ENCODE measurements around the gene AGFG1. TPM values are rescaled to one million over a fixed set of nuclear protein-coding genes. Genes with fewer than 3 reads are reported as not detected.
A peak's percentile ranks its signal among the peaks of the same experiment; 100 is the strongest.

AGFG1 gene
- total and polyA plus RNA-seq, 4 experiments from 2014 or later, result 12.2 to 62.4 (median 46.1) TPM

DNA sequence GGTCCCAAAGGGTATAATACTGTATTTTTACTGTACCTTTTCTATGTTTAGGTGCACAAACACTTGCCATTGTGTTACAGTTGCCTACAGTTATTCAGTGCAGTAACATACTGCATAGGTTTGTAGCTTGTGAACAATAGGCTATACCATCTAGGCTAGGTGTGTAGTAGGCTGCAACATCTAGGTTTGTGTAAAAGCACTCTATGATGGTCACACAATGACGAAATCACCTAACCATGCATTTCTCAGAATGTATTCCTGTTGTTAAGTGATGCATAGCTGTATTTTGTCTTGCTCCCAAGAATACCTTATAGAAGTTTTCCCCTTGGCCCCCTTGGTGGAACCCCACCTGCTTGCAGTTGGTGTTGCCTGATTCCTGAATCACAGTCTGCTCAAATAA, 29.3 kb upstream of the AGFG1 start:
- Histone ChIP-seq H3K9me3 (ENCODE audit: control insufficient read depth in 1 of 2, low read length in 2 of 2) (no peaks in the 10 kb centered on the region), H3K4me3 (ENCODE audit: low read length in 2 of 2) (no peak overlapping the region), H3K27ac (ENCODE audit: low read depth, low read length) (no peak overlapping the region), H3K4me1 (ENCODE audit: insufficient read depth, low read length) (no peaks in the 10 kb centered on the region), H3K27me3 (ENCODE audit: insufficient read depth, low read length) (no peaks in the 10 kb centered on the region), H3K36me3 (ENCODE audit: insufficient read depth, low read length) (no peaks in the 10 kb centered on the region)
- H3K27ac Mint-ChIP-seq, result no peak overlapping the region
- CTCF ChIA-PET (ENCODE audit: partially characterized antibody), result no interaction called here
- intact Hi-C loops (cut with micrococcal nuclease), result no loop called here
- H3K9me3 Mint-ChIP-seq, result no peaks in the 10 kb centered on the region
- no peaks in the 10 kb centered on the region for H3K36me3 Mint-ChIP-seq
- POLR2A ChIA-PET (ENCODE audit: partially characterized antibody), result no interaction called here
- H3K4me3 Mint-ChIP-seq, result no peak overlapping the region
- H3K4me1 Mint-ChIP-seq, result no peaks in the 10 kb centered on the region
- DNase-seq, result no peak
- no peaks in the 10 kb centered on the region for H3K27me3 Mint-ChIP-seq

DNA sequence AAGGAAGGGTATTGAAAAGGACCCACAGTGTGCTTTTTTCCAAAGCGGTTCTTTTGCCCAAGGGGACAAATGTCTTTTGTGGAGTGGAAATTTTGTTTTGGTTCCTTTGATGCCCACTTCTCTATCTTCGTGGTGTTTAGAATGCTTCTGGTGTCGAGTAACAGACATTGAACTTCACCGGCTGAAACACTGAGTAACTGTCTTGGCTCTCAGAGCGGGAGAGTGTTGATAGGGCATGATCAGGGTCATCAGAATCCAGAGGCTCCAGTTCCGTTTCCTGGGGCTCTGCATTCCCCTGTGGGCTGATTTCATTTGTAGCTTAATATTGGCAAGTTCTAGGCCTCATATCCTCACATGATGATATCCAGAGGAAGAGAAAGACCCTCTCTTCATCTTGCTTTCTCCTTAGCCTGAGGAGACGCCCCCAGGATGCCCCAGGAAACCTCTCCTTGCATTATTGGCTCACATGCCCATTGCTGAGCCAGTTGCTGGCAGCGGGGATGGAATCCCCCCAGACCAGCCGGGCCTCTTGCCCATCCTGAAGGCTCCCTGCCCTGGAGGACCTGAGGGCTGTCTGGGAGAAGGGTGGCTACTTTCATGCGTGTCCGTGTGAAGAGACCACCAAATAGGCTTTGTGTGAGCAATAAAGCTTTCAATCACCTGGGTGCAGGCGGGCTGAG, 27.9 kb upstream of the AGFG1 start:
- H3K4me3 Mint-ChIP-seq, result no peak overlapping the region
- Histone ChIP-seq H3K4me1 (ENCODE audit: insufficient read depth, low read length) (no peaks in the 10 kb centered on the region), H3K4me3 (ENCODE audit: low read length in 2 of 2) (no peak overlapping the region), H3K9me3 (ENCODE audit: control insufficient read depth in 1 of 2, low read length in 2 of 2) (no peaks in the 10 kb centered on the region), H3K27ac (ENCODE audit: low read depth, low read length) (no peak overlapping the region), H3K27me3 (ENCODE audit: insufficient read depth, low read length) (no peaks in the 10 kb centered on the region), H3K36me3 (ENCODE audit: insufficient read depth, low read length) (no peaks in the 10 kb centered on the region)
- no peak overlapping the region for H3K27ac Mint-ChIP-seq
- H3K4me1 Mint-ChIP-seq, result no peaks in the 10 kb centered on the region
- POLR2A ChIA-PET (ENCODE audit: partially characterized antibody), result no interaction called here
- no peaks in the 10 kb centered on the region for H3K27me3 Mint-ChIP-seq
- CTCF ChIA-PET (ENCODE audit: partially characterized antibody), result no interaction called here
- no peak for DNase-seq
- intact Hi-C loops (cut with micrococcal nuclease), result no loop called here
- H3K9me3 Mint-ChIP-seq, result no peaks in the 10 kb centered on the region
- no peaks in the 10 kb centered on the region for H3K36me3 Mint-ChIP-seq

DNA sequence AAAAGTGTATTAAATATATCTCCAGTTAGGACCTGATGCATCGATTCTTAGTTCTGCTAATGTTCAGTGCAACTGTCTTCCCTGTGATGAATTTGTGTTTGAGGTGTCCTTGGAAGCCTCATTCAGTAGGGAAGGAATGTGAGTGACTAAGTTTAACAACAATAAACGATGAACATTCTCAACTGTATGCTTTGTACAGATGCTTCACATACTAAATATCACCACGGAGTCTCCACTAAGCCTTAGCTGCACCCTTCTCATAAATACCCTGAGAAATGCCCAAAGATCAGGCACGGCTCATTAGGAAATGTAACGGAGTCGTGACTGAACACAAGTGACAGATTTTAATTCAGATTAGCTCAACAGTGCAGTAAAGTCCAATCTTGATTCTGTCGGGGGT, 24.4 kb upstream of the AGFG1 start:
- intact Hi-C loops (cut with micrococcal nuclease), result no loop called here
- Histone ChIP-seq H3K27me3 (ENCODE audit: insufficient read depth, low read length) (no peaks in the 10 kb centered on the region), H3K36me3 (ENCODE audit: insufficient read depth, low read length) (no peaks in the 10 kb centered on the region), H3K9me3 (ENCODE audit: control insufficient read depth in 1 of 2, low read length in 2 of 2) (no peaks in the 10 kb centered on the region), H3K4me3 (ENCODE audit: low read length in 2 of 2) (no peak overlapping the region), H3K27ac (ENCODE audit: low read depth, low read length) (no peak overlapping the region), H3K4me1 (ENCODE audit: insufficient read depth, low read length) (no peaks in the 10 kb centered on the region)
- H3K27me3 Mint-ChIP-seq, result peaks cover 0 to 2% of the 10 kb centered on the region in 2 donors
- ChIA-PET CTCF (ENCODE audit: partially characterized antibody) (no interaction called here), POLR2A (ENCODE audit: partially characterized antibody) (no interaction called here)
- no peaks in the 10 kb centered on the region for H3K9me3 Mint-ChIP-seq
- H3K4me1 Mint-ChIP-seq, result no peaks in the 10 kb centered on the region
- no peak overlapping the region for H3K4me3 Mint-ChIP-seq
- H3K36me3 Mint-ChIP-seq, result no peaks in the 10 kb centered on the region
- no peak overlapping the region for H3K27ac Mint-ChIP-seq
- no peak for DNase-seq

DNA sequence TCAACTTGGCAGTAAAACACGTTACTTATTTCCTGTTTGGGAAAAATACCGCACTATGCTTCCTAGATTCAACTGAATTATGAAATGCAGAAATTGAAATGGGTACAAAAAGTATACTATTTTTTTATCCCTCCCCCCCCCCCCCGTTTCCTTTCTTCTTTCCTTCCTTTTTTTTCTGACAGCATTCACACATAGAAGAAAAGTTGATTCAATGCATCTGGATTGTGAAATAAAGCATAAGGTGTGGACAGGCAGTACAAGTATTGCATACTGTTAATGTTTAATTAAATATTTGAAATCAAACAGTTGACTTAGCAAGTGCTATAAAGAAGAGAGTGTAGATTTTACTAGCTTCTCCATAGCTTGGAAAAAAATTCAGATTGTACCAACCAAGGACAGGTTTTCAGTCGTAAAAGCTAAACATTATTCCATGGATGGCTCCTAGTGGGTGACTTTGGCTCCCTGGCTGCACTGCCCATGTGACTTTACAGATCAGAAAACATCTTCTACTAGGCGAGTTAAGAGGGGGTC, 21.6 kb upstream of the AGFG1 start:
- no peaks in the 10 kb centered on the region for H3K9me3 ChIP-seq (ENCODE audit: control insufficient read depth in 1 of 2, low read length in 2 of 2)
- H3K27ac ChIP-seq (ENCODE audit: low read depth, low read length), result no peak overlapping the region
- H3K27me3 ChIP-seq (ENCODE audit: insufficient read depth, low read length), result no peaks in the 10 kb centered on the region
- intact Hi-C loops (cut with micrococcal nuclease), result no loop called here
- no peak for DNase-seq
- Mint-ChIP-seq H3K9me3 (no peaks in the 10 kb centered on the region), H3K4me3 (no peak overlapping the region), H3K27ac (no peak overlapping the region), H3K27me3 (peaks cover 0 to 2% of the 10 kb centered on the region in 2 donors), H3K4me1 (peaks cover 0 to 5% (median 0%) of the 10 kb centered on the region in 4 donors), H3K36me3 (no peaks in the 10 kb centered on the region)
- ChIA-PET CTCF (ENCODE audit: partially characterized antibody) (no interaction called here), POLR2A (ENCODE audit: partially characterized antibody) (no interaction called here)
- H3K4me3 ChIP-seq (ENCODE audit: low read length in 2 of 2), result no peak overlapping the region
- no peaks in the 10 kb centered on the region for H3K36me3 ChIP-seq (ENCODE audit: insufficient read depth, low read length)
- no peaks in the 10 kb centered on the region for H3K4me1 ChIP-seq (ENCODE audit: insufficient read depth, low read length)

DNA sequence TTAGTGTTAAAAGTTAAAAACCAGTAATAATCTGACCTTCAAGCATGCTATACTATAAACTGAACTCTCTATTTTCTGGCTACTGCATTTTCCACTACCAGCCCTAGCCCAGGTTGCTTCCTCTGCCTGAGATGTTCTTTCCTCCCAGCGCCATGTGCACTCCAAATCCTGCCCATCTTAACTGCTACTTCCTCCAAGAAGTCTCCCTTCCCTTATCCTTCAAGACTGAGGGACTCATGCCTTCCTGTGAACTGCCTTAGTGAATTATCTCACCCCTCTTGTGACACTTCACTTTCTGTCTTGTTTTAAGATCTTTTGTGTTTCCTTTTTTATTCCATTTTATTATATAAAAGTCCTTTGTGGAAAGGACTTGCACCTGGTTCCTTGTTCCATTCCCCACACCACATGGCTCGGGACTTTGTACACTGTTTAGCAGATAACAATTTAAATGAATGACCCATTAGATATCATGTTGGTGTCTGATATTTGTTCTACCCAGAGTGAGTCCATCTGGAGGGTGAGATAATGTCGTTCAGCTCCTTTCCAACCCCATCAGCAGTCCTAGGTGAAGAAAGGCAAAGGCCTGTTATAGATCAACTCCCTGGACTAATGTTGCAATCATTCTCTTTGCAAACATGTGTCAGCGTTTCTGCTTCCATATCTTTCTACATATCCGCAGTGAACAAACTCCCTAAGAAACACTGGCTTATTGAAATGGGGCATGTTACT, 20.9 kb upstream of the AGFG1 start:
- H3K9me3 Mint-ChIP-seq, result no peaks in the 10 kb centered on the region
- H3K4me3 Mint-ChIP-seq, result no peak overlapping the region
- Histone ChIP-seq H3K27me3 (ENCODE audit: insufficient read depth, low read length) (no peaks in the 10 kb centered on the region), H3K36me3 (ENCODE audit: insufficient read depth, low read length) (no peaks in the 10 kb centered on the region), H3K27ac (ENCODE audit: low read depth, low read length) (no peak overlapping the region), H3K4me1 (ENCODE audit: insufficient read depth, low read length) (no peaks in the 10 kb centered on the region), H3K4me3 (ENCODE audit: low read length in 2 of 2) (no peak overlapping the region), H3K9me3 (ENCODE audit: control insufficient read depth in 1 of 2, low read length in 2 of 2) (no peaks in the 10 kb centered on the region)
- no peak for DNase-seq
- CTCF ChIA-PET (ENCODE audit: partially characterized antibody), result no interaction called here
- no peaks in the 10 kb centered on the region for H3K36me3 Mint-ChIP-seq
- POLR2A ChIA-PET (ENCODE audit: partially characterized antibody), result no interaction called here
- H3K4me1 Mint-ChIP-seq, result peaks cover 0 to 5% (median 0%) of the 10 kb centered on the region in 4 donors
- peak overlapping the region in 2 of 7 donors; percentile 16 to 62 for H3K27ac Mint-ChIP-seq
- H3K27me3 Mint-ChIP-seq, result peaks cover 0 to 2% of the 10 kb centered on the region in 2 donors
- intact Hi-C loops (cut with micrococcal nuclease), result no loop called here

DNA sequence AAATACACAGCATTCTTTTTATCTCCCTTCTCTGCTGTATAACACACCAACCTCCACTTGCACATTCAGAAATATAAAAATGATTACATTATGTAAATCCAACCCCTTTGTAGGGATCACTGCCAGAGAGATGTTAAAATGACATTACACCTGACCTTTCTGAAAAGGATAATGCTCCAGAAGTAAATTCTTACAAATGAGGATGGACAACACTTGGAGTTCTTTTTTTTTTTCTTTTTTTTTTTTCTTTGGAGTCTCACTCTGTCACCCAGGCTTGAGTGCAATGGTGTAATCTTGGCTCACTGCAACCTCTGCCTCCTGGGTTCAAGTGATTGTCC, 20.3 kb upstream of the AGFG1 start:
- CTCF ChIA-PET (ENCODE audit: partially characterized antibody), result no interaction called here
- Histone ChIP-seq H3K4me1 (ENCODE audit: insufficient read depth, low read length) (no peaks in the 10 kb centered on the region), H3K4me3 (ENCODE audit: low read length in 2 of 2) (no peak overlapping the region), H3K27me3 (ENCODE audit: insufficient read depth, low read length) (no peaks in the 10 kb centered on the region), H3K27ac (ENCODE audit: low read depth, low read length) (no peak overlapping the region), H3K36me3 (ENCODE audit: insufficient read depth, low read length) (no peaks in the 10 kb centered on the region), H3K9me3 (ENCODE audit: control insufficient read depth in 1 of 2, low read length in 2 of 2) (no peaks in the 10 kb centered on the region)
- Mint-ChIP-seq H3K4me1 (peaks cover 0 to 5% (median 0%) of the 10 kb centered on the region in 4 donors), H3K27ac (no peak overlapping the region), H3K36me3 (no peaks in the 10 kb centered on the region), H3K4me3 (no peak overlapping the region), H3K9me3 (no peaks in the 10 kb centered on the region), H3K27me3 (peaks cover 0 to 2% of the 10 kb centered on the region in 2 donors)
- DNase-seq, result no peak
- intact Hi-C loops (cut with micrococcal nuclease), result no loop called here
- POLR2A ChIA-PET (ENCODE audit: partially characterized antibody), result no interaction called here

DNA sequence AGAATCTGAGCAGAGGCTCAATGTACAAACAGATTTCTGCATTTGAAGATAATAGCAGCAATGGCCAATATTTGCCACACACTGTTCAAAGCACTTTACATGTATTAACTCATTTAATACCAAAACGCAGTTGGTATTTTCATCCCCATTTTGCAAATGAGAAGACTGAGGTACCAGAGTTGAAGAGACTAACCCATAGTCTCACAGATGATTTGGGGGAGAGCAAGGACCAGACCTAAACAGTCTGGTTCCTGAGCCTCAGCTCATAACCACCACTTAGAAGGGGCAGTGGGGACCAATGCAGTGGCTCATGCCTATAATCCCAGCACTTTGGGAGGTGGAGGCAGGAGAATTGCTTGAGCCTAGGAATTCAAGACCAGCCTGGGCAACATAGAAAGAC, 18.1 kb upstream of the AGFG1 start:
- CTCF ChIA-PET (ENCODE audit: partially characterized antibody), result interaction anchor here (0.6 kb wide), 1 partner anchor 8 kb away, joined by 3 read pairs; no protein-coding TSS in a partner anchor
- H3K4me3 Mint-ChIP-seq, result no peak overlapping the region
- no peaks in the 10 kb centered on the region for H3K9me3 Mint-ChIP-seq
- H3K4me1 Mint-ChIP-seq, result peaks cover 3 to 11% (median 5%) of the 10 kb centered on the region in 4 donors
- H3K36me3 Mint-ChIP-seq, result no peaks in the 10 kb centered on the region
- no peak for DNase-seq
- H3K36me3 ChIP-seq (ENCODE audit: insufficient read depth, low read length), result no peaks in the 10 kb centered on the region
- H3K27me3 ChIP-seq (ENCODE audit: insufficient read depth, low read length), result no peaks in the 10 kb centered on the region
- H3K27me3 Mint-ChIP-seq, result peaks cover 0 to 2% of the 10 kb centered on the region in 2 donors
- H3K4me3 ChIP-seq (ENCODE audit: low read length in 2 of 2), result no peak overlapping the region
- H3K4me1 ChIP-seq (ENCODE audit: insufficient read depth, low read length), result no peaks in the 10 kb centered on the region
- intact Hi-C loops (cut with micrococcal nuclease), result no loop called here
- POLR2A ChIA-PET (ENCODE audit: partially characterized antibody), result no interaction called here
- H3K27ac Mint-ChIP-seq, result no peak overlapping the region
- H3K27ac ChIP-seq (ENCODE audit: low read depth, low read length), result no peak overlapping the region
- no peaks in the 10 kb centered on the region for H3K9me3 ChIP-seq (ENCODE audit: control insufficient read depth in 1 of 2, low read length in 2 of 2)
